Choroid plexus epithelial cell (primary cell): ENCODE measurements around the gene PMVK.
A peak's percentile ranks its signal among the peaks of the same experiment; 100 is the strongest.

Experiments
- DNase-seq: peaks from one replicate; pipeline ENCODE4 v3.0.0-alpha.2; 2010; ENCODE audit warnings: low read depth
- H3K4me3 ChIP-seq: 2 replicates; pipeline ENCODE4 v1.5.1; 2011; ENCODE audit warnings: low read depth, mild to moderate bottlenecking, control low read depth, low read length, moderate library complexity
- CTCF ChIP-seq: conservative IDR thresholded peaks from 2 replicates; pipeline ENCODE4 v1.5.1; 2011; ENCODE audit warnings: low read depth, mild to moderate bottlenecking, control low read depth, inconsistent platforms, low read length, moderate library complexity

The PMVK gene

GRCh38 chr1:154974808-154975408, 38.4 kb upstream of the PMVK start:
- H3K4me3 ChIP-seq = peak overlapping the region; percentile 71
- DNase-seq = peak; percentile 96
- TF ChIP-seq CTCF = no peak

- no peak for TF ChIP-seq CTCF
Observed at GRCh38 chr1:154974102-154974807, 37.7 kb upstream of the PMVK start, which contains the start of gene CKS1B. Gene CKS1B (plus strand): TSS chr1:154974681. CDS start chr1:154974746, 65 bp downstream.

GRCh38 chr1:154973344-154974101, 37.0 kb upstream of the PMVK start:
- H3K4me3 ChIP-seq = peak overlapping the region; percentile 83
- DNase-seq = peak; percentile 98
- peak; percentile 43 for TF ChIP-seq CTCF

More at GRCh38 chr1:154974102-154974807, 37.7 kb upstream of the PMVK start, which contains the start of gene CKS1B:
- DNase-seq = peak; percentile 100
- H3K4me3 ChIP-seq = peak within 1 kb of the TSS; percentile 83

GRCh38 chr1:154972517-154973343, 36.2 kb upstream of the PMVK start:
- H3K4me3 ChIP-seq = peak overlapping the region; percentile 83
- no peak for TF ChIP-seq CTCF
- peak; percentile 92 for DNase-seq

GRCh38 chr1:154972213-154972516, 35.6 kb upstream of the PMVK start:
- no peak for DNase-seq
- peak overlapping the region; percentile 83 for H3K4me3 ChIP-seq
- no peak for TF ChIP-seq CTCF

- no peak for TF ChIP-seq CTCF
- peak overlapping the region; percentile 71 for H3K4me3 ChIP-seq
- DNase-seq = peak; percentile 61
Observed at GRCh38 chr1:154971341-154971998, 35.0 kb upstream of the PMVK start.
